ENCODE measurements around the gene PCAT6.

PCAT6 gene

DNA sequence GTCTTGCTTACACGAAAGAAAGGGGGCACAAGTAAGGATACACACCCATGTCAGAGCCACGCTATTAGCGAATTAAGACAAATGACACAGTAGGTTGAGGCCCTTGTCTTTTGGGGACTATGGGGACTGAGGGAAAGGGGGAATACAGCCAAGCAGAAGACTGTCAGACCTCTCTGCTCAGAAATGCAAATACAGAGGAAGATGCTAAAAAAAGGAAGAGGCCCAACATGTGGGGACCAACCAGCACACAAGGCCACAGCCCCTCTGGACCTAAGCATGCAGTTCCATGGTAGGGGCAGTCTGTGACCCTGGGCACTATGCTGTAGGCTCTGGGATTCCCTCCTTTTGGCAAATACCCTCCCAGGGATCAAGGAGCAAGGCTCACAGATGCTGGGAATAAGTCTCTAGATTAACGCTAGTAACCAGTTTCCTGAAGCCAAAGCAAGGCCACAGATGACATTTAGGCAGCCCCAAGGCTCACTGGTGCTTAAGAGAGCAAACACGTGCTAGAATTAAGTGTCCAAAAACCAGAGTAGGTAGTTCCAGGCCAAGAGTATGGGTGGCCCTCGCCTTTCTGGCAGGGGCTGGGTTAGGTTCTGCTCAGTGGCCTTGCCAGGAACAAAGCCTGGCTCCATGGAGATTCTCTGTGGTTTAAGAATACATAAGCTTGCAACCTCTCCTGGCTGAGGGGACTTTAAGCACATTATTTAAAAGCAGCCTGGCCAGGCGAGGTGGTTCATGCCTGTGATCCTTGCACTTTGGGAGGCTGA is 40.0 kb downstream of the PCAT6 start:
- DNase-seq (ENCODE audit: low read depth), result no peak

DNA sequence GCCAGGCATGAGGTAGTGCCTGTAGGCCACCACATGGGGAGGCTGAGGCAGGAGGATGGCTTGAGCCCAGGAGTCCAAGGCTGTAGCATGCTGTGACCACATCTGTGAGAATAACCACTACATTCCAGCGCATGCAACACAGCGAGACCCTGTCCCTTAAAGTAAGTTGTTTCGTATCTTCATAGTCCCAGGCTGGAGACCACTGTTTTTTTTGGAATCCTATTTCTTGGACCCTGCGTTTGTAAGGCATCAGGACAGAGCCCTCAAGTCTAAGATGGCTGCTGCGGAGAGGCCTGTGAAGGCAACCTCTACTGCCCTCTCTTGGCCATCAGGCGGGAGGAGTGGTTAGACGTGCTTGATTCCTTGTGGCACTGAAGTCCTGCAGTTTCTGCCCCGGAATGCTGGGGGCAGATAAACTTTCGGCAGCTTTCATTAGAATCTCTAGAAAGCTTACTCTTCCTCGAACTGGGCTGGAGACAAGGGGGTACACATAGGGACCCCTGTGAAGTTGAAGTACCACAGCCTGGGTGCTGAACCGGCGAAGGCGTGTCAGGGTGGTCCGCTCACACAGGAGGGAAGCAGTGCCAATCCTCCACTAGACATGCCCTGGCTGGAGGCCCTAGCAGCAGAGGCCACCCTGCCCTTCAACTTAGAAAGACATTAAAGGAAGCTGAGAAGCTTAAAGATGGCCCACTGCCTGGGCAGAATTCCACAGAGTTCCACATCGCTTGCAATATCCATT is 41.6 kb downstream of the PCAT6 start:
- peak; percentile 73 for DNase-seq (ENCODE audit: low read depth)

DNA sequence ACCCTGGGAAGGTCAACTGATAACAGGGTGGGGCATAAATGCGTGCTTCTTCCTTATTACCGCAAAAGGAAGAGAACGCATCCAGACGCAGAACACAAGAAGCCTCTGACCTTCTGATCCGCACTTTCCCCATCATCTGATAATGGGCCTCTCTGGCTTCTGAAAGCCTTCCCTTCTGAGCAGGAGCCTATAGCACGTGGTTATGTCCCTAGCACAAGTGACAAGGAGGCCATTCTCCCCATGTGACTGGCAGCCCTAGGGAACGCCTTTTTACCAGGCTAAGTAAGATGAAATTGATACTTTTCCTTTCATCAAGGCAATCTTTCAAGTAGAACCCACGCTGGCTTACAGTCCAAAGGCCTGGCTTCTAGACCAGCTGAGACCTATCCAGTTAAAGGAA is 44.0 kb downstream of the PCAT6 start:
- DNase-seq (ENCODE audit: low read depth), result no peak

DNA sequence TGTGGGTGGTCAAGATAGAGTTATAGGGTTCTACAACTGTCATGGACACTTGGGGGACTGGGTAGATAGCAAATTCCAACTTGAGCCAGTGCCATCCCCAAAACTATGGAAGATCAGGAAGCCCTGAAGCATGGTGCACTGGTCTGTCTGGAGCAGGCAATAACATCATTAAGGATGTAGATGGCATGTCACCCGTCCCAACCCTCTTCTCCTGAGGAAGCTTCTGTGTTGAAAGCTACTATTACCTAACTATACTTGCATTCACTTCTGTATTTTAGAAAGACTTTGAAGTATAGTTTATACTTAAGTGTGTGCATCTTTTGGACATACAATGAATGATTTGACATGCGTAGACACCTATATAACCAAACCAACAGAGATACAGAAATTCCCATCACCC is 45.3 kb downstream of the PCAT6 start:
- DNase-seq (ENCODE audit: low read depth), result no peak

DNA sequence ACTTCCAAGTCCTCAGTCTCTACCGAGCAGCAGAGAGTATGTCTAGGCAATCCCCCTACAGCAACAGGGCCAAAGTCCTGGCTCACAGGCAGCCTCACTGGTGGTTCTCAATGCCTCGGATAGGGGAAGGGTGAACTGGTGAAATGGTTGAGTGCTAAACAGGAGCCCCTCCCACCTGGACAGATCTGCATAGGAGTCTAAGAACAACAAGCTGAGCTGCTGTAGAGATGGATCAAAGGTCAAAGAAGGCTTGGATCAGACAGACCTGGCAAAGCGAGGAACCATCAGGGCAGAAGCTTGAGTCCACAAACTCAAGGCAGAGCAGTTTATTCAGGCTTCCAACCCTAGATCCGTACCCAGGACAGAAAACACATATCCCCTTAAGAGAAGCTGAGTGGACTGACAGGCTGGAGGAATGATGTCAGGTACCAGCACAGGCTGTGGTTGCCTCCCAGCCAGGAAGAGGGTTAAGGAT is 46.4 kb downstream of the PCAT6 start:
- no peak for DNase-seq (ENCODE audit: low read depth)

DNA sequence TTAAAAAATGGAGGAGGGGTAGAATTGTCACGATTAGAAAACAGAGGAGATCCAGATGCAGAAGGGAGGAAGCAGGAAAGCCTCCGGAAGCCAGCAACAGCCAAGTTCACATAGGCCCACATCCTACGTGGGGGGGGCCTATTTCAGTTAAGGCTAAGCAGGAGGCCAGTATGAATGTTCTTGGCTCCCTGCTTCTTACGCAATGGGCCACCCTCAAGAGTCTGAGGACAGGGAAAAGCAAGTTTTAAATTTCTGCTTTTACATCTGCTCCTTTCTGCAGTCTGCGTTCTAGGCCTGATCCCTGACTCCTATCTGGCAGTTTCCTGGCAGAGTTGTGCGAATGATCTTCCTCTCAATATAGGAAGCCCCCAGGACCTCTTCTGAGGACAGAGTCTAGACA is 47.6 kb downstream of the PCAT6 start:
- DNase-seq (ENCODE audit: low read depth), result peak; percentile 71

DNA sequence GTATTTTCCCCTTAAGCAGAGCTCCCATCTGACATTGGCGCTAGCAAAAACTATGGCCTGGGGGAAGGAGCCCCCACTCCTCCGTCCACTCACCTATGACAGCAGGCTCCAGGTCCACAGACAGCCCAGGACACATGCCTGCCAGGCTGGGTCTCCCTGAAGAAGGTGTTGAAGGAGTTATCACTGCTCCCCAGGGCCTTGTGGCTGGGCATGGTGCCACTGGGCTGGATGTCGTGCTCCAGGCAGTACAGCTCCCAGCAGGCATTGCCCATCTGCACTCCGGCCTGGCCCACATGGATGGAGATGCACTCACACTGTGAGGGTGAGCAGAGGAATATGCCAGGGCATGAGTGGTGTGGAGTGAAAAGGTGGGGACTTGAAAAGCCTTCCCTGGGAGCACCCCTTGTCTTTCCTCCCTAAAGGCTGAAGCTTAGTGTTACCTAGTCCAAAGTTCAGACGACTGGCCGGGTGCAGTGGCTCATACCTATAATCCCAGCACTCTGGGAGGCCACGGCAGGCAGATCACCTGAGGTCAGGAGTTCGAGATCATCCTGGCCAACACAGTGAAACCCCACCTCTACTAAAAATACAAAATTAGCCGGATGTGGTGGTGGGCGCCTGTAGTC is 48.1 kb downstream of the PCAT6 start:
- no peak for DNase-seq (ENCODE audit: low read depth)

DNA sequence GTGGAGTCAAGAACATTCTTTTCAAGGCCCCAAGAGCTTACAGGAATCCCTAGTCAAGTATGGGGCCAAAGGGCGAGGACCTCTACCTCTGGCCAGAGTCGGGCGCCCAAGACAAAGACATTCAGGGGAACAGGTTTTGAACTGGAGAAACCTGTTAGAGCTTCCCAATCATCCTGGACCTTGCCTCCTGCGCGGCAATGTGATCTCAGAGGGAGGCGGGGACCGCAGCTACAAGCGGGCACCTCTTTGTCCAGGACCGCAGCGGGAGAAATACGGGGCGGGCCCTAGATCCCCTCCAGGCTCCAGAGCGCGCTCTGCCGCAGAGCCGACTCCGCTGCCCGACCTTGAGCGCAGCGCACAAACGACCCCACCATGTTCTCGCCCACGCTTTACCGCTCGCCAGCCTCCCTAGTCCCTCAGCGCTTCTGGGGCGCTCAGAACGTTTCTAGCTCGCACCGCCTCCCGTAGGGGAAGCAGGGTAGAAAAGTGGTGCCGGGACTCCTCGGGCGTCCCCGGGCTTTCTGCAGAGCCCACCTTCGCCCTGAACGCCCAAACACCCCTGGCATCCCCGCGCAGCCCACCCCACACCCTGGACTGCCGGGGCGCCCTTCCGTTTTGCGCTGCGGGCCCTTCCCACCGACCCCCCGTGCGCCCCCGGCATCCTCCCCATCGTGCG is 50.1 kb downstream of the PCAT6 start:
- DNase-seq (ENCODE audit: low read depth), result peak; percentile 19

Measured in amniotic epithelial cell (primary cell).